ENCODE measurements around the gene SLC35F6. TPM values are rescaled to one million over a fixed set of nuclear protein-coding genes. Genes with fewer than 3 reads are reported as not detected.

Gene SLC35F6
- total and polyA plus RNA-seq, 7 donors, result 14.8 to 40.2 (median 25.1) TPM

GRCh38 chr2:26735097-26735496 is 29.0 kb upstream of the SLC35F6 start:
- H3K9me3 ChIP-seq, result no peaks in the 10 kb centered on the region
- WGBS, 3 donors, result 65 to 74% (median 68%) methylated on average over 5 of the region's 5 CpGs
- no peaks in the 10 kb centered on the region for H3K36me3 ChIP-seq (ENCODE audit: insufficient read depth in 1 of 2, low read depth in 1 of 2)
- no peak for TF ChIP-seq CTCF (IDR thresholded peaks at IDR 0.05)
- ATAC-seq (no peak), DNase-seq (no peak)
- intact Hi-C loops (cut with DNase I), result no loop called here
- no peaks in the 10 kb centered on the region for H3K27me3 ChIP-seq (ENCODE audit: insufficient read depth in 3 of 3, low read length in 2 of 3)
- no peak overlapping the region for H3K27ac ChIP-seq
- no peaks in the 10 kb centered on the region for H3K4me1 ChIP-seq
- no peak overlapping the region for H3K4me3 ChIP-seq

DNA sequence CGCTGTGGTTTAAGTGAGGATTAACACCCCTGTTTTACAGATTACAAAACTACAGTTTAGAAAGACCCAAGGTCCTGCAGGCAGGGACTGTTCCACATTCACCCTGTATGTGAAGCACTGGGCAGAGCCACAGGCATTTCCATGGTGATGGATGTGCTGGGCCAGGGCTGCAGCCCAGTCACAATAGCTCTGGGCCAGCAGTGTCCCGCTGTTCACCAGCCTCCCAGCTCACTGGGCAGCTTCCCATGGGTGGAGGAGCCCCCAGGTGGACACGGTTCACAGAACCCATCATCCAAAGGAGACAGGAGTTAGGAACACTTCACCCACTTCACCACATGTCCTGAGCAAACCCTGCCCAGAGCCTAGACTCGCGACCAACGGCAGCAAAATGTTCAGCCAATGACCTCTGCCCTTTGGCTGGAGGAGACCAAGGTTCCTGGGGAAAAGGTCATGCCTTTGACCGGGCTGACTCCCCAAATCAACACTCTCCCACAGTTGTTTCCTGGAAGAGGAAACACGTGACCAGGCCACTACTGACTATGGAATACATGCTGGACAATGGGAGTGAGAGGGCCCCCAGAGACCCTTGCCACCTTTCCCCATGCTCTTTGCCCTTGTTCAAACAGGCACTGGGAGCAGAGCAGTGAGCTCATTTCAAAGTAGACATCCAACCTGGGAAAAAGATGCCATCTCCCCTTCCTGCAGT is 28.0 kb upstream of the SLC35F6 start:
- H3K36me3 ChIP-seq (ENCODE audit: insufficient read depth in 1 of 2, low read depth in 1 of 2), result no peaks in the 10 kb centered on the region
- H3K4me3 ChIP-seq, result no peak overlapping the region
- no peaks in the 10 kb centered on the region for H3K9me3 ChIP-seq
- no peak overlapping the region for H3K27ac ChIP-seq
- no peak for TF ChIP-seq CTCF (IDR thresholded peaks at IDR 0.05)
- intact Hi-C loops (cut with DNase I), result no loop called here
- 53 to 57% (median 53%) methylated on average over 8 of the region's 8 CpGs for WGBS, 3 donors
- no peaks in the 10 kb centered on the region for H3K4me1 ChIP-seq
- DNase-seq (no peak), ATAC-seq (no peak)
- H3K27me3 ChIP-seq (ENCODE audit: insufficient read depth in 3 of 3, low read length in 2 of 3), result no peaks in the 10 kb centered on the region

GRCh38 chr2:26737221-26737620 is 26.9 kb upstream of the SLC35F6 start:
- ATAC-seq, result no peak
- TF ChIP-seq CTCF (IDR thresholded peaks at IDR 0.05), result no peak
- WGBS, 3 donors, result 84 to 94% (median 85%) methylated on average over 4 of the region's 4 CpGs
- intact Hi-C loops (cut with DNase I), result no loop called here
- Histone ChIP-seq H3K9me3 (no peaks in the 10 kb centered on the region), H3K27me3 (ENCODE audit: insufficient read depth in 3 of 3, low read length in 2 of 3) (no peaks in the 10 kb centered on the region), H3K4me3 (no peak overlapping the region), H3K4me1 (no peaks in the 10 kb centered on the region), H3K36me3 (ENCODE audit: insufficient read depth in 1 of 2, low read depth in 1 of 2) (no peaks in the 10 kb centered on the region), H3K27ac (no peak overlapping the region)
- DNase-seq, result no peak

DNA sequence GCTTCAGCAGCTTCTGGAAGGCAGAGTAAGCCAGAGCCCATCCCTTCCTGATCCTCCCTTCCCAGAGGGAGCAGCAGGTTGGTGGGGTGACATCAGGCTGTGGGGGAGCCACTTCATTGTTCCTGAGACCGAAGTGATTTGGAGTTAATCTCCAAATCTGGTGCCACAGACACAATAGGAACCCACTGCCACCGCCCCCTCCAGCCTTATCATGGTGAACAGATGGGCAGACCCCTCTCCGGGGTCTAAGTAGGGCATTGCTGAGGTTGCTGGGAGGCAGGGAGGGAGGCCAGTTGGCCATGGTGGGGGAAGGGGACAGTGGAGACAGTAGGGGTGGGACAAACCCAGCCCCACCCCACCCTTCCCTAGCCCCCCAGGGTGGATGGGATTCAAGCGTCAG is 25.6 kb upstream of the SLC35F6 start:
- intact Hi-C loops (cut with DNase I), result no loop called here
- 79 to 83% (median 81%) methylated on average over 4 of the region's 4 CpGs for WGBS, 3 donors
- TF ChIP-seq CTCF (IDR thresholded peaks at IDR 0.05), result no peak
- no peaks in the 10 kb centered on the region for H3K4me1 ChIP-seq
- no peak overlapping the region for H3K4me3 ChIP-seq
- H3K9me3 ChIP-seq, result no peaks in the 10 kb centered on the region
- H3K36me3 ChIP-seq (ENCODE audit: insufficient read depth in 1 of 2, low read depth in 1 of 2), result no peaks in the 10 kb centered on the region
- H3K27ac ChIP-seq, result no peak overlapping the region
- ATAC-seq (no peak), DNase-seq (no peak)
- no peaks in the 10 kb centered on the region for H3K27me3 ChIP-seq (ENCODE audit: insufficient read depth in 3 of 3, low read length in 2 of 3)

GRCh38 chr2:26739514-26739913 is 24.6 kb upstream of the SLC35F6 start:
- Histone ChIP-seq H3K27ac (no peak overlapping the region), H3K36me3 (ENCODE audit: insufficient read depth in 1 of 2, low read depth in 1 of 2) (no peaks in the 10 kb centered on the region), H3K27me3 (ENCODE audit: insufficient read depth in 3 of 3, low read length in 2 of 3) (no peaks in the 10 kb centered on the region), H3K4me3 (no peak overlapping the region), H3K9me3 (no peaks in the 10 kb centered on the region), H3K4me1 (no peaks in the 10 kb centered on the region)
- ATAC-seq, result no peak
- DNase-seq, result no peak
- no peak for TF ChIP-seq CTCF (IDR thresholded peaks at IDR 0.05)
- intact Hi-C loops (cut with DNase I), result no loop called here
- 95 to 99% (median 98%) methylated on average over 7 of the region's 7 CpGs for WGBS, 3 donors
